GM23338 (cell line): ENCODE measurements around the gene PRKAR1B. TPM values are rescaled to one million over a fixed set of nuclear protein-coding genes. Genes with fewer than 3 reads are reported as not detected.

Experiments used
- ATAC-seq: fragments of 200-7000 bp; cut with Tn5 transposase; 3 replicates; pipeline ENCODE4 v1.9.1; 2020
- DNase-seq: peaks from one replicate; pipeline ENCODE4 v3.0.0-alpha.2; 2015; ENCODE audit warnings: low spot score
- H2AFZ ChIP-seq: fragments of 200-600 bp; sonication (generic); 2 replicates; pipeline ENCODE4 v1.8.0; 2016; ENCODE audit warnings: antibody characterized with exemption, mild to moderate bottlenecking, moderate library complexity
- H3F3A ChIP-seq: fragments of 200-600 bp; sonication (generic); replicated peaks from 2 replicates; pipeline ENCODE4 v1.8.0; 2017; ENCODE audit warnings: antibody characterized with exemption, mixed run types, low read depth
- H3K27ac ChIP-seq: fragments of 200-600 bp; sonication (generic); 2 replicates; pipeline ENCODE4 v1.6.1; 2016; ENCODE audit warnings: low read depth
- H3K27me3 ChIP-seq: fragments of 200-600 bp; sonication (generic); 2 replicates; pipeline ENCODE4 v1.8.0; 2016; ENCODE audit warnings: mild to moderate bottlenecking, mixed run types, moderate library complexity; ENCODE audit not compliant: insufficient read depth
- H3K36me3 ChIP-seq: fragments of 200-600 bp; sonication (generic); 2 replicates; pipeline ENCODE4 v1.8.0; 2016; ENCODE audit warnings: mild to moderate bottlenecking; ENCODE audit not compliant: insufficient read depth
- H3K4me1 ChIP-seq: fragments of 200-600 bp; sonication (generic); 2 replicates; pipeline ENCODE4 v1.8.0; 2016; ENCODE audit warnings: mild to moderate bottlenecking, moderate library complexity; ENCODE audit not compliant: insufficient read depth
- H3K4me2 ChIP-seq: fragments of 200-600 bp; sonication (generic); 2 replicates; pipeline ENCODE4 v1.7.1; 2017; ENCODE audit warnings: mixed run types
- H3K4me3 ChIP-seq: fragments of 200-600 bp; sonication (generic); 2 replicates; pipeline ENCODE4 v1.6.1; 2016; ENCODE audit warnings: mixed run types
- H3K79me2 ChIP-seq: fragments of 200-600 bp; sonication (generic); replicated peaks from 2 replicates; pipeline ENCODE4 v1.8.0; 2017; ENCODE audit warnings: mild to moderate bottlenecking; ENCODE audit not compliant: insufficient read depth
- H3K9me2 ChIP-seq: fragments of 200-600 bp; sonication (generic); 2 replicates; pipeline ENCODE4 v1.8.0; 2017; ENCODE audit not compliant: insufficient read depth
- H4K20me1 ChIP-seq: fragments of 200-600 bp; sonication (generic); replicated peaks from 2 replicates; pipeline ENCODE4 v1.8.0; 2017; ENCODE audit warnings: mild to moderate bottlenecking; ENCODE audit not compliant: insufficient read depth
- H3K27ac Mint-ChIP-seq: 2 replicates; pipeline ENCODE4 v1.8.0; 2020; ENCODE audit warnings: inconsistent platforms, mild to moderate bottlenecking, moderate library complexity, mixed read lengths
- H3K27me3 Mint-ChIP-seq: 3 replicates; pipeline ENCODE4 v1.8.0; 2022; ENCODE audit warnings: low read depth, mild to moderate bottlenecking, moderate library complexity, mixed read lengths, inconsistent platforms; ENCODE audit not compliant: insufficient read depth, poor library complexity
- H3K36me3 Mint-ChIP-seq: 3 replicates; pipeline ENCODE4 v1.8.0; 2021; ENCODE audit warnings: low read depth, mild to moderate bottlenecking, inconsistent platforms, moderate library complexity, mixed read lengths
- H3K4me1 Mint-ChIP-seq: 3 replicates; pipeline ENCODE4 v1.8.0; 2020; ENCODE audit warnings: mild to moderate bottlenecking, inconsistent platforms, mixed read lengths
- H3K4me3 Mint-ChIP-seq: 3 replicates; pipeline ENCODE4 v1.8.0; 2021; ENCODE audit warnings: moderate library complexity, mild to moderate bottlenecking, inconsistent platforms, mixed read lengths
- H3K9me3 Mint-ChIP-seq: 3 replicates; pipeline ENCODE4 v1.8.0; 2020; ENCODE audit warnings: moderate library complexity, mild to moderate bottlenecking, inconsistent platforms, mixed read lengths
- CREB1 ChIP-seq: fragments of 250-450 bp; sonication (Bioruptor Pico); IDR thresholded peaks from 2 replicates; pipeline ENCODE4 v1.5.0; 2020; ENCODE audit warnings: low read depth, mild to moderate bottlenecking, moderate library complexity
- EZH2 ChIP-seq: fragments of 200-600 bp; sonication (generic); IDR thresholded peaks from one replicate; pipeline ENCODE4 v1.8.0; 2017; ENCODE audit warnings: antibody characterized with exemption, mild to moderate bottlenecking, low read depth; ENCODE audit not compliant: unreplicated experiment
- EZH2phosphoT487 ChIP-seq: fragments of 200-600 bp; sonication (generic); IDR thresholded peaks from one replicate; pipeline ENCODE4 v1.8.1; 2018; ENCODE audit warnings: antibody characterized with exemption; ENCODE audit not compliant: unreplicated experiment
- JUNB ChIP-seq: IDR thresholded peaks from one replicate; pipeline ENCODE4 v1.6.1; 2016; ENCODE audit warnings: antibody characterized with exemption; ENCODE audit not compliant: unreplicated experiment
- STAT1 ChIP-seq: IDR thresholded peaks from one replicate; pipeline ENCODE4 v1.6.1; 2016; ENCODE audit warnings: antibody characterized with exemption; ENCODE audit not compliant: unreplicated experiment
- ZNF331 ChIP-seq: fragments of 250-450 bp; sonication (Bioruptor Pico); IDR thresholded peaks from 2 replicates; pipeline ENCODE4 v1.5.0; 2020; ENCODE audit warnings: low read depth, mild to moderate bottlenecking, moderate library complexity
- polyA plus RNA-seq: library from polyadenylated mRNA; unstranded; fragments of >200 nt; fragmentation: Nextera tagmentation; extraction: Ambion mirVana; gene quantifications from 2 replicates; pipeline ENCODE4 v1.2.1, GENCODE V29; 2016
- total RNA-seq: library from RNA; depleted of rRNA; stranded (reverse); fragments of >200 nt; shearing (Covaris generic); gene quantifications from 2 replicates; pipeline ENCODE4 v1.2.3, GENCODE V29; 2014
- TF ChIP-seq, protein P1 (sequence below): IDR thresholded peaks from 2 replicates; pipeline ENCODE4 v1.6.1; 2016; ENCODE audit warnings: antibody characterized with exemption
- TF ChIP-seq, protein P2 (sequence below), 2 experiments: fragments of 200-600 bp in 1 of 2; sonication (generic) in 1 of 2; conservative IDR thresholded peaks; 2 replicates each; pipeline versions ENCODE4 v1.5.1 to v1.6.1; 2016 to 2017; ENCODE audit warnings: antibody characterized with exemption in 2 of 2, low read depth in 2 of 2, mild to moderate bottlenecking in 2 of 2, moderate library complexity in 1 of 2
- TF ChIP-seq, protein P3 (sequence below): IDR thresholded peaks from one replicate; pipeline ENCODE4 v1.6.1; 2018; ENCODE audit warnings: antibody characterized with exemption; ENCODE audit not compliant: unreplicated experiment

PRKAR1B gene
- total and polyA plus RNA-seq, 2 experiments from 2014 or later = 35.7 to 36.7 TPM

DNA sequence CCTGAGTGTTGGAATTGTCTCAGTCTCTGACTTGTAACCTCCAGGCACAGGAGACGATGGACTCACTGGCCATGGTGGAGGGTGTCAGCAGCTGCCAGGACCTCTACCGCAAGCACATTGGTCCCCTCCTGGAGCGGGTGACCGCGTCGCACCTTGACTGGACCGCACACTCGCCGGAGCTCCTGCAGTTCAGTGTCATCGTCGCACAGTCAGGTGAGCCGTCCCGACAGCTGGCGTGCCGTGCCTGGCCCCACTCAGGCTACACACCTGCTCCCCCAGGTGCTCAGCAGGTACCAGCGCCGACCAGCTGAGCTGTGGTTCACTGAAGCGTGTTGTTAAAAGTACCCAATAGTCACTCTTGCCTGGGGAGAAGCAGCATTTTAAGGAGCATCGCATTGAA is 36.7 kb upstream of the PRKAR1B start:
- no peak overlapping the region for H3K27ac ChIP-seq
- Mint-ChIP-seq H3K4me3 (no peak overlapping the region), H3K27ac (no peak overlapping the region), H3K27me3 (peaks cover 8% of the 10 kb centered on the region), H3K9me3 (no peaks in the 10 kb centered on the region; the same call in 2 of the 3 replicates), H3K4me1 (no peaks in the 10 kb centered on the region; the same call in 2 of the 3 replicates), H3K36me3 (peaks cover 71% of the 10 kb centered on the region)
- no peaks in the 10 kb centered on the region for H3K27me3 ChIP-seq
- H3K4me3 ChIP-seq = no peak overlapping the region
- H3K9me2 ChIP-seq = no peaks in the 10 kb centered on the region
- no peaks in the 10 kb centered on the region for H3K4me1 ChIP-seq
- ATAC-seq (no peak), DNase-seq (no peak)
- no peaks in the 10 kb centered on the region for H3F3A ChIP-seq
- H3K4me2 ChIP-seq = no peak overlapping the region
- no peaks in the 10 kb centered on the region for H3K79me2 ChIP-seq
- TF ChIP-seq, protein P1, sequence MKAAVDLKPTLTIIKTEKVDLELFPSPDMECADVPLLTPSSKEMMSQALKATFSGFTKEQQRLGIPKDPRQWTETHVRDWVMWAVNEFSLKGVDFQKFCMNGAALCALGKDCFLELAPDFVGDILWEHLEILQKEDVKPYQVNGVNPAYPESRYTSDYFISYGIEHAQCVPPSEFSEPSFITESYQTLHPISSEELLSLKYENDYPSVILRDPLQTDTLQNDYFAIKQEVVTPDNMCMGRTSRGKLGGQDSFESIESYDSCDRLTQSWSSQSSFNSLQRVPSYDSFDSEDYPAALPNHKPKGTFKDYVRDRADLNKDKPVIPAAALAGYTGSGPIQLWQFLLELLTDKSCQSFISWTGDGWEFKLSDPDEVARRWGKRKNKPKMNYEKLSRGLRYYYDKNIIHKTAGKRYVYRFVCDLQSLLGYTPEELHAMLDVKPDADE = no peak
- TF ChIP-seq CREB1 = no peak
- peaks cover 5% of the 10 kb centered on the region for H4K20me1 ChIP-seq
- peaks cover 26% of the 10 kb centered on the region for H3K36me3 ChIP-seq
- no peak overlapping the region for H2AFZ ChIP-seq

- no peaks in the 10 kb centered on the region for H3K79me2 ChIP-seq
- no peak overlapping the region for H2AFZ ChIP-seq
- Mint-ChIP-seq H3K27me3 (peaks cover 5% of the 10 kb centered on the region), H3K27ac (no peak overlapping the region), H3K4me3 (no peak overlapping the region), H3K4me1 (no peaks in the 10 kb centered on the region; the same call in 2 of the 3 replicates), H3K9me3 (no peaks in the 10 kb centered on the region; the same call in 2 of the 3 replicates), H3K36me3 (peaks cover 73% of the 10 kb centered on the region)
- ATAC-seq (no peak), DNase-seq (no peak)
- no peaks in the 10 kb centered on the region for H3K4me1 ChIP-seq
- H3K4me3 ChIP-seq = no peak overlapping the region
- peaks cover 33% of the 10 kb centered on the region for H3K36me3 ChIP-seq
- no peak for TF ChIP-seq STAT1
- TF ChIP-seq, protein P2, sequence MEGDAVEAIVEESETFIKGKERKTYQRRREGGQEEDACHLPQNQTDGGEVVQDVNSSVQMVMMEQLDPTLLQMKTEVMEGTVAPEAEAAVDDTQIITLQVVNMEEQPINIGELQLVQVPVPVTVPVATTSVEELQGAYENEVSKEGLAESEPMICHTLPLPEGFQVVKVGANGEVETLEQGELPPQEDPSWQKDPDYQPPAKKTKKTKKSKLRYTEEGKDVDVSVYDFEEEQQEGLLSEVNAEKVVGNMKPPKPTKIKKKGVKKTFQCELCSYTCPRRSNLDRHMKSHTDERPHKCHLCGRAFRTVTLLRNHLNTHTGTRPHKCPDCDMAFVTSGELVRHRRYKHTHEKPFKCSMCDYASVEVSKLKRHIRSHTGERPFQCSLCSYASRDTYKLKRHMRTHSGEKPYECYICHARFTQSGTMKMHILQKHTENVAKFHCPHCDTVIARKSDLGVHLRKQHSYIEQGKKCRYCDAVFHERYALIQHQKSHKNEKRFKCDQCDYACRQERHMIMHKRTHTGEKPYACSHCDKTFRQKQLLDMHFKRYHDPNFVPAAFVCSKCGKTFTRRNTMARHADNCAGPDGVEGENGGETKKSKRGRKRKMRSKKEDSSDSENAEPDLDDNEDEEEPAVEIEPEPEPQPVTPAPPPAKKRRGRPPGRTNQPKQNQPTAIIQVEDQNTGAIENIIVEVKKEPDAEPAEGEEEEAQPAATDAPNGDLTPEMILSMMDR (conservative IDR thresholded peaks at IDR 0.05; ENCODE audit: low read depth in 2 of 2) = no peak
- no peak for TF ChIP-seq EZH2phosphoT487
- no peak for TF ChIP-seq EZH2
- TF ChIP-seq JUNB = no peak
- TF ChIP-seq CREB1 = no peak
- TF ChIP-seq, protein P3, sequence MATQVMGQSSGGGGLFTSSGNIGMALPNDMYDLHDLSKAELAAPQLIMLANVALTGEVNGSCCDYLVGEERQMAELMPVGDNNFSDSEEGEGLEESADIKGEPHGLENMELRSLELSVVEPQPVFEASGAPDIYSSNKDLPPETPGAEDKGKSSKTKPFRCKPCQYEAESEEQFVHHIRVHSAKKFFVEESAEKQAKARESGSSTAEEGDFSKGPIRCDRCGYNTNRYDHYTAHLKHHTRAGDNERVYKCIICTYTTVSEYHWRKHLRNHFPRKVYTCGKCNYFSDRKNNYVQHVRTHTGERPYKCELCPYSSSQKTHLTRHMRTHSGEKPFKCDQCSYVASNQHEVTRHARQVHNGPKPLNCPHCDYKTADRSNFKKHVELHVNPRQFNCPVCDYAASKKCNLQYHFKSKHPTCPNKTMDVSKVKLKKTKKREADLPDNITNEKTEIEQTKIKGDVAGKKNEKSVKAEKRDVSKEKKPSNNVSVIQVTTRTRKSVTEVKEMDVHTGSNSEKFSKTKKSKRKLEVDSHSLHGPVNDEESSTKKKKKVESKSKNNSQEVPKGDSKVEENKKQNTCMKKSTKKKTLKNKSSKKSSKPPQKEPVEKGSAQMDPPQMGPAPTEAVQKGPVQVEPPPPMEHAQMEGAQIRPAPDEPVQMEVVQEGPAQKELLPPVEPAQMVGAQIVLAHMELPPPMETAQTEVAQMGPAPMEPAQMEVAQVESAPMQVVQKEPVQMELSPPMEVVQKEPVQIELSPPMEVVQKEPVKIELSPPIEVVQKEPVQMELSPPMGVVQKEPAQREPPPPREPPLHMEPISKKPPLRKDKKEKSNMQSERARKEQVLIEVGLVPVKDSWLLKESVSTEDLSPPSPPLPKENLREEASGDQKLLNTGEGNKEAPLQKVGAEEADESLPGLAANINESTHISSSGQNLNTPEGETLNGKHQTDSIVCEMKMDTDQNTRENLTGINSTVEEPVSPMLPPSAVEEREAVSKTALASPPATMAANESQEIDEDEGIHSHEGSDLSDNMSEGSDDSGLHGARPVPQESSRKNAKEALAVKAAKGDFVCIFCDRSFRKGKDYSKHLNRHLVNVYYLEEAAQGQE = no peak
- TF ChIP-seq ZNF331 = no peak
- H3F3A ChIP-seq = no peaks in the 10 kb centered on the region
- no peaks in the 10 kb centered on the region for H3K9me2 ChIP-seq
- no peaks in the 10 kb centered on the region for H3K27me3 ChIP-seq
- peaks cover 5% of the 10 kb centered on the region for H4K20me1 ChIP-seq
- no peak overlapping the region for H3K4me2 ChIP-seq
- no peak overlapping the region for H3K27ac ChIP-seq
Observed at GRCh38 chr7:762885-763284, 35.8 kb upstream of the PRKAR1B start.
